ENCODE results near the gene SCRN2.

- TF ChIP-seq CTCF (IDR thresholded peaks at IDR 0.05), result no peak
- TF ChIP-seq ZFX (IDR thresholded peaks at IDR 0.05; ENCODE audit: borderline replicate concordance), result no peak
Measured at GRCh38 chr17:47853616-47854015, 12.5 kb upstream of the SCRN2 start.

Measured in 22Rv1 (cell line).